Measurements from ENCODE around the gene ASPSCR1. TPM values are rescaled to one million over a fixed set of nuclear protein-coding genes. Genes with fewer than 3 reads are reported as not detected.

The ASPSCR1 gene
- total and polyA plus RNA-seq, 2 of the 13 experiments (the other 11 are each of a cell fraction or from before 2014, with no cell fraction given), result 274 to 314 TPM

GRCh38 chr17:82003411-82004381 lies 26.3 kb downstream of the ASPSCR1 start (continued):
- TF ChIP-seq AKNA (CRISPR knock-in tag; IDR thresholded peaks at IDR 0.05; ENCODE audit: borderline replicate concordance) (no peak), SIN3A (IDR thresholded peaks at IDR 0.05; ENCODE audit: borderline replicate concordance, low read depth, low read length) (no peak), SMC3 (IDR thresholded peaks at IDR 0.05; ENCODE audit: low read length) (no peak; the same call in 1 of the 2 replicates), HOMEZ (CRISPR knock-in tag; IDR thresholded peaks at IDR 0.05; ENCODE audit: low read depth) (peak; percentile 83), REST (IDR thresholded peaks at IDR 0.05; ENCODE audit: borderline replicate concordance in 1 of 2, low read depth in 1 of 2, low read length in 2 of 2) (peak in 1 of 2 experiments; percentile 28; a peak in 1 of 4 replicates), ZNF337 (CRISPR knock-in tag; IDR thresholded peaks at IDR 0.05; ENCODE audit: borderline replicate concordance, low read depth) (peak; percentile 89; the same call in 1 of the 2 replicates), TFDP1 (CRISPR knock-in tag; IDR thresholded peaks at IDR 0.05; ENCODE audit: borderline replicate concordance) (peak; percentile 93; the same call in 1 of the 2 replicates), ZNF207 (IDR thresholded peaks at IDR 0.05; ENCODE audit: borderline replicate concordance) (no peak), PBX3 (CRISPR knock-in tag; IDR thresholded peaks at IDR 0.05; ENCODE audit: borderline replicate concordance) (no peak), CC2D1A (CRISPR knock-in tag; IDR thresholded peaks at IDR 0.05) (no peak), E2F5 (CRISPR knock-in tag; conservative IDR thresholded peaks at IDR 0.05) (no peak), NCOA1 (CRISPR knock-in tag; IDR thresholded peaks at IDR 0.05) (no peak)
